ENCODE results near the gene NFIA.

- TF ChIP-seq EZH2phosphoT487 (IDR thresholded peaks at IDR 0.05; ENCODE audit: borderline replicate concordance, low read length) (no peak), EZH2 (IDR thresholded peaks at IDR 0.05; ENCODE audit: low read length, unreplicated experiment) (no peak)
- TF ChIP-seq, protein P1, sequence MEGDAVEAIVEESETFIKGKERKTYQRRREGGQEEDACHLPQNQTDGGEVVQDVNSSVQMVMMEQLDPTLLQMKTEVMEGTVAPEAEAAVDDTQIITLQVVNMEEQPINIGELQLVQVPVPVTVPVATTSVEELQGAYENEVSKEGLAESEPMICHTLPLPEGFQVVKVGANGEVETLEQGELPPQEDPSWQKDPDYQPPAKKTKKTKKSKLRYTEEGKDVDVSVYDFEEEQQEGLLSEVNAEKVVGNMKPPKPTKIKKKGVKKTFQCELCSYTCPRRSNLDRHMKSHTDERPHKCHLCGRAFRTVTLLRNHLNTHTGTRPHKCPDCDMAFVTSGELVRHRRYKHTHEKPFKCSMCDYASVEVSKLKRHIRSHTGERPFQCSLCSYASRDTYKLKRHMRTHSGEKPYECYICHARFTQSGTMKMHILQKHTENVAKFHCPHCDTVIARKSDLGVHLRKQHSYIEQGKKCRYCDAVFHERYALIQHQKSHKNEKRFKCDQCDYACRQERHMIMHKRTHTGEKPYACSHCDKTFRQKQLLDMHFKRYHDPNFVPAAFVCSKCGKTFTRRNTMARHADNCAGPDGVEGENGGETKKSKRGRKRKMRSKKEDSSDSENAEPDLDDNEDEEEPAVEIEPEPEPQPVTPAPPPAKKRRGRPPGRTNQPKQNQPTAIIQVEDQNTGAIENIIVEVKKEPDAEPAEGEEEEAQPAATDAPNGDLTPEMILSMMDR (conservative IDR thresholded peaks at IDR 0.05; ENCODE audit: low read depth, low read length) = no peak
Measured at GRCh38 chr1:61142726-61143500, 60.6 kb downstream of the NFIA start.

All from PC-3 (cell line).